HCT116 (cell line): Measurements from ENCODE around the gene EPHA10. TPM values are rescaled to one million over a fixed set of nuclear protein-coding genes. Genes with fewer than 3 reads are reported as not detected.

Source experiments
- ATAC-seq: fragments of 200-7000 bp; cut with Tn5 transposase; 2 replicates; pipeline ENCODE4 v1.9.1; 2020; ENCODE audit warnings: mild to moderate bottlenecking, moderate library complexity
- BruUV-seq: library from RNA; stranded (reverse); fragments of 400-500 nt; replicated peaks from 2 replicates; lab custom pipeline; 2021; lab: Mats Ljungman, UMichigan
- CTCF ChIA-PET: fragments of 300-600 bp; sonication (Branson Sonifier 250); formaldehyde crosslinking; loops from one replicate; lab custom pipeline; 2021; ENCODE audit warnings: antibody characterized with exemption; lab: Charles Lee
- POLR2A ChIA-PET: fragments of 300-600, 350-600 bp; sonication (Branson Sonifier 250); formaldehyde crosslinking; loops from one replicate; lab custom pipeline; 2021; ENCODE audit warnings: antibody characterized with exemption; lab: Charles Lee
- RAD21 ChIA-PET, 2 experiments: fragments of 300-600 bp; sonication (Branson Sonifier 250); formaldehyde crosslinking; loops; one replicate each; lab custom pipeline; 2023; ENCODE audit warnings: low total read pairs in 2 of 2; ENCODE audit not compliant: uncharacterized antibody in 2 of 2, unreplicated experiment in 2 of 2, low non-redundant PET in 1 of 2; lab: Charles Lee
- DNase-seq: peaks from one replicate; pipeline ENCODE4 v3.0.0-alpha.2; 2010; ENCODE audit warnings: low read depth, low spot score
- H2AFZ ChIP-seq: fragments of 200-600 bp; shearing (Covaris generic), sonication (generic); 2 replicates; pipeline ENCODE4 v1.6.1; 2017; ENCODE audit warnings: low read depth, mixed run types, mixed read lengths, antibody characterized with exemption, low read length; ENCODE audit not compliant: poor library complexity, severe bottlenecking
- H3K27ac ChIP-seq: 2 replicates; pipeline ENCODE4 v1.5.1; 2012; ENCODE audit warnings: low read depth, low read length
- H3K27me3 ChIP-seq: fragments of 200-600 bp; sonication (generic); 2 replicates; pipeline ENCODE4 v1.6.1; 2016; ENCODE audit warnings: mixed run types, low read length, mixed read lengths; ENCODE audit not compliant: insufficient read depth
- H3K36me3 ChIP-seq, 2 experiments: fragments of 200-500 bp in 1 of 2; fragments of 200-600 bp in 1 of 2; sonication (Bioruptor generic) in 1 of 2; sonication (generic) in 1 of 2; 2 replicates each; pipeline versions ENCODE4 v1.5.1 to v1.6.1; 2014 to 2016; ENCODE audit warnings: low read length in 2 of 2, inconsistent platforms in 1 of 2, mixed read lengths in 1 of 2, mixed run types in 1 of 2; ENCODE audit not compliant: insufficient read depth in 2 of 2, control insufficient read depth in 1 of 2
- H3K4me1 ChIP-seq, 2 experiments: fragments of 200-600 bp in 1 of 2; sonication (generic) in 1 of 2; 2 replicates each; pipeline versions ENCODE4 v1.5.1 to v1.6.1; 2012 to 2017; ENCODE audit warnings: low read length in 2 of 2, inconsistent platforms in 1 of 2, mild to moderate bottlenecking in 1 of 2, mixed read lengths in 1 of 2, mixed run types in 1 of 2, moderate library complexity in 1 of 2; ENCODE audit not compliant: insufficient read depth in 2 of 2, control insufficient read depth in 1 of 2
- H3K4me2 ChIP-seq: fragments of 200-600 bp; sonication (generic); 2 replicates; pipeline ENCODE4 v1.6.1; 2017; ENCODE audit warnings: mixed run types, low read length, mixed read lengths
- H3K4me3 ChIP-seq, 2 experiments: fragments of 200-600 bp in 1 of 2; sonication (generic) in 1 of 2; replicated peaks in 1 of 2; 2 replicates each; pipeline ENCODE4 v1.5.1; 2011 to 2016; ENCODE audit warnings: low read length in 2 of 2, control low read depth in 1 of 2, low read depth in 1 of 2, mild to moderate bottlenecking in 1 of 2, mixed read lengths in 1 of 2, mixed run types in 1 of 2
- H3K79me2 ChIP-seq: fragments of 200-600 bp; sonication (generic); 2 replicates; pipeline ENCODE4 v1.6.1; 2017; ENCODE audit warnings: mild to moderate bottlenecking, mixed run types, low read length, moderate library complexity, mixed read lengths; ENCODE audit not compliant: insufficient read depth
- H3K9ac ChIP-seq: fragments of 200-600 bp; sonication (generic); 2 replicates; pipeline ENCODE4 v1.6.1; 2016; ENCODE audit warnings: low read length, mixed read lengths
- H3K9me2 ChIP-seq: fragments of 200-600 bp; sonication (generic), shearing (Covaris generic); 2 replicates; pipeline ENCODE4 v1.6.1; 2017; ENCODE audit warnings: mixed run types, mild to moderate bottlenecking, moderate library complexity; ENCODE audit not compliant: insufficient read depth
- H3K9me3 ChIP-seq, 2 experiments: fragments of 200-500 bp in 1 of 2; fragments of 200-600 bp in 1 of 2; sonication (Bioruptor generic) in 1 of 2; sonication (generic) in 1 of 2; 2 replicates each; pipeline ENCODE4 v1.6.1; 2014 to 2017; ENCODE audit warnings: low read length in 2 of 2, mixed read lengths in 2 of 2, inconsistent platforms in 1 of 2, low read depth in 1 of 2, mild to moderate bottlenecking in 1 of 2, mixed run types in 1 of 2, moderate library complexity in 1 of 2; ENCODE audit not compliant: control insufficient read depth in 1 of 2, insufficient read depth in 1 of 2
- H4K20me1 ChIP-seq: fragments of 200-600 bp; sonication (generic), shearing (Covaris generic); 2 replicates; pipeline ENCODE4 v1.6.1; 2017; ENCODE audit warnings: mixed run types, mild to moderate bottlenecking, moderate library complexity; ENCODE audit not compliant: insufficient read depth
- CBX3 ChIP-seq: IDR thresholded peaks from 2 replicates; pipeline ENCODE4 v1.6.1; 2012; ENCODE audit warnings: low read depth
- CEBPB ChIP-seq: IDR thresholded peaks from 2 replicates; pipeline ENCODE4 v1.6.1; 2012; ENCODE audit warnings: low read depth
- EGR1 ChIP-seq: IDR thresholded peaks from 2 replicates; pipeline ENCODE4 v1.6.1; 2012; ENCODE audit warnings: low read depth
- ELF1 ChIP-seq: IDR thresholded peaks from 2 replicates; pipeline ENCODE4 v1.6.1; 2012; ENCODE audit warnings: low read depth, borderline replicate concordance
- EZH2 ChIP-seq: fragments of 200-600 bp; sonication (generic); IDR thresholded peaks from 2 replicates; pipeline ENCODE4 v1.6.1; 2017; ENCODE audit warnings: antibody characterized with exemption, mixed run types
- EZH2phosphoT487 ChIP-seq: fragments of 200-600 bp; IDR thresholded peaks from 2 replicates; pipeline ENCODE4 v1.6.1; 2018; ENCODE audit warnings: antibody characterized with exemption, borderline replicate concordance
- FOSL1 ChIP-seq: IDR thresholded peaks from 2 replicates; pipeline ENCODE4 v1.6.1; 2012; ENCODE audit warnings: low read depth
- JUND ChIP-seq: IDR thresholded peaks from 2 replicates; pipeline ENCODE4 v1.6.1; 2012
- POLR2A ChIP-seq: IDR thresholded peaks from 2 replicates; pipeline ENCODE4 v1.7.0; 2011; ENCODE audit warnings: borderline replicate concordance; ENCODE audit not compliant: insufficient read depth, insufficient read length; ENCODE audit errors: extremely low read depth
- RAD21 ChIP-seq: IDR thresholded peaks from 2 replicates; pipeline ENCODE4 v1.6.1; 2012; ENCODE audit warnings: low read depth, mild to moderate bottlenecking
- SIN3A ChIP-seq: IDR thresholded peaks from 2 replicates; pipeline ENCODE4 v1.6.1; 2012; ENCODE audit warnings: low read depth
- SP1 ChIP-seq: IDR thresholded peaks from 2 replicates; pipeline ENCODE4 v1.6.1; 2012; ENCODE audit warnings: low read depth
- SRF ChIP-seq: IDR thresholded peaks from 2 replicates; pipeline ENCODE4 v1.6.1; 2012; ENCODE audit warnings: low read depth
- YY1 ChIP-seq: IDR thresholded peaks from 2 replicates; pipeline ENCODE4 v1.6.1; 2011; ENCODE audit warnings: low read length, low read depth, moderate library complexity, mild to moderate bottlenecking; ENCODE audit not compliant: insufficient replicate concordance; ENCODE audit errors: extremely low read depth
- ZFX ChIP-seq: fragments of 450-650 bp; IDR thresholded peaks from 2 replicates; pipeline ENCODE4 v1.6.1; 2017
- intact Hi-C: fragments of 100-400 bp; cut with micrococcal nuclease; formaldehyde crosslinking; loops from 2 replicates; pipeline ENCODE4 v1.10.0; 2022
- total RNA-seq: library from RNA; stranded (reverse); gene quantifications from one replicate; pipeline ENCODE4 v1.2.1, GENCODE V29; 2021; ENCODE audit not compliant: unreplicated experiment
- TF ChIP-seq, protein P1 (sequence below): IDR thresholded peaks from 2 replicates; pipeline ENCODE4 v1.6.1; 2012
- TF ChIP-seq, protein P2 (sequence below): IDR thresholded peaks from 2 replicates; pipeline ENCODE4 v1.6.1; 2012; ENCODE audit warnings: low read depth
- TF ChIP-seq, protein P3 (sequence below): IDR thresholded peaks from 2 replicates; pipeline ENCODE4 v1.6.1; 2011; ENCODE audit warnings: mild to moderate bottlenecking, low read length, moderate library complexity; ENCODE audit not compliant: insufficient replicate concordance; ENCODE audit errors: extremely low read depth
- TF ChIP-seq, protein P4 (sequence below): IDR thresholded peaks from 2 replicates; pipeline ENCODE4 v1.6.1; 2012

Gene EPHA10
- total RNA-seq, 1 experiment from 2014 or later = 6.5 TPM

DNA sequence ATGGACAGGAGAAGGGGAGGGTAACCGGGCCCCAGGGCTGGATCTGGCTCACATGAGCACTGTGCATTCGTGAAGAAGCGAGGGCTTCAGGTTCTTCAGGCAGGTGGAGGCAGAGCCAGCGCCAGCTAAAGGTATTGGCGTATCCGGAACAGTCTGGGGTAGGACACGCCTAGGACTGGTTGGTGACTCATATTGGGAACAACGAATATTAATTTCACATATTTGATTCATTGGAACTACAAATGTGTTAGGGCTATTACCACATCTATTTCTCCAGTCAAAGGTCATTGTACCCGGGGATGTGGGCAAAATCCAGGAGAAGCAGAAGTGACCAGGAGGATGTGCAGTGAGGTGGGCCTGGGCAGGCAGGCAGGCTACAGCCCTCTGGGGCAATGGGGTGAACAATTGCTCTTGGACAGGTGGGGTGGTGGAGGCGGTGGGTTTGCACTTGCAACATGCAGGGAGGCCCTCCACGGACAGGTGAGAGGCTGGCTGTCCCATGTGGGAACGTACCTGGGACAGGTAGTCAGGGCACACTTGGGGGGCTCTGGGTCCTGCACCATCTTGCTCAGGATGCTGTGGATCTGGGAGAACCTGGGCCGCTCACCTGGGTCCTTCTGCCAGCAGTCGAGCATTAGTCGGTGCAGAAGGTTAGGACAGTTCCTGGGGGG lies 45.9 kb downstream of the EPHA10 start:
- no peak overlapping the region for H2AFZ ChIP-seq
- RAD21 ChIA-PET = no interaction called here
- no peak overlapping the region for H3K4me3 ChIP-seq
- H3K36me3 ChIP-seq = no peaks in the 10 kb centered on the region
- H3K9me3 ChIP-seq = no peaks in the 10 kb centered on the region
- H3K27me3 ChIP-seq = no peaks in the 10 kb centered on the region
- no peak for ATAC-seq
- no peaks in the 10 kb centered on the region for H3K9me2 ChIP-seq
- intact Hi-C loops = no loop called here
- H3K4me1 ChIP-seq = no peaks in the 10 kb centered on the region
- no peak overlapping the region for H3K9ac ChIP-seq
- no peak for DNase-seq
- no peak overlapping the region for H3K4me2 ChIP-seq
- POLR2A ChIA-PET = no interaction called here
- no TSS peak for BruUV-seq
- no peak overlapping the region for H3K27ac ChIP-seq
- no peaks in the 10 kb centered on the region for H3K79me2 ChIP-seq
- TF ChIP-seq POLR2A (no peak), CEBPB (no peak), EZH2 (no peak), ZFX (no peak), EZH2phosphoT487 (no peak), SIN3A (no peak), ELF1 (no peak), EGR1 (no peak), CBX3 (no peak), JUND (no peak), FOSL1 (no peak), SRF (no peak), RAD21 (no peak), SP1 (no peak), YY1 (no peak)
- TF ChIP-seq, protein P1, sequence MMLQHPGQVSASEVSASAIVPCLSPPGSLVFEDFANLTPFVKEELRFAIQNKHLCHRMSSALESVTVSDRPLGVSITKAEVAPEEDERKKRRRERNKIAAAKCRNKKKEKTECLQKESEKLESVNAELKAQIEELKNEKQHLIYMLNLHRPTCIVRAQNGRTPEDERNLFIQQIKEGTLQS = no peak
- TF ChIP-seq, protein P2, sequence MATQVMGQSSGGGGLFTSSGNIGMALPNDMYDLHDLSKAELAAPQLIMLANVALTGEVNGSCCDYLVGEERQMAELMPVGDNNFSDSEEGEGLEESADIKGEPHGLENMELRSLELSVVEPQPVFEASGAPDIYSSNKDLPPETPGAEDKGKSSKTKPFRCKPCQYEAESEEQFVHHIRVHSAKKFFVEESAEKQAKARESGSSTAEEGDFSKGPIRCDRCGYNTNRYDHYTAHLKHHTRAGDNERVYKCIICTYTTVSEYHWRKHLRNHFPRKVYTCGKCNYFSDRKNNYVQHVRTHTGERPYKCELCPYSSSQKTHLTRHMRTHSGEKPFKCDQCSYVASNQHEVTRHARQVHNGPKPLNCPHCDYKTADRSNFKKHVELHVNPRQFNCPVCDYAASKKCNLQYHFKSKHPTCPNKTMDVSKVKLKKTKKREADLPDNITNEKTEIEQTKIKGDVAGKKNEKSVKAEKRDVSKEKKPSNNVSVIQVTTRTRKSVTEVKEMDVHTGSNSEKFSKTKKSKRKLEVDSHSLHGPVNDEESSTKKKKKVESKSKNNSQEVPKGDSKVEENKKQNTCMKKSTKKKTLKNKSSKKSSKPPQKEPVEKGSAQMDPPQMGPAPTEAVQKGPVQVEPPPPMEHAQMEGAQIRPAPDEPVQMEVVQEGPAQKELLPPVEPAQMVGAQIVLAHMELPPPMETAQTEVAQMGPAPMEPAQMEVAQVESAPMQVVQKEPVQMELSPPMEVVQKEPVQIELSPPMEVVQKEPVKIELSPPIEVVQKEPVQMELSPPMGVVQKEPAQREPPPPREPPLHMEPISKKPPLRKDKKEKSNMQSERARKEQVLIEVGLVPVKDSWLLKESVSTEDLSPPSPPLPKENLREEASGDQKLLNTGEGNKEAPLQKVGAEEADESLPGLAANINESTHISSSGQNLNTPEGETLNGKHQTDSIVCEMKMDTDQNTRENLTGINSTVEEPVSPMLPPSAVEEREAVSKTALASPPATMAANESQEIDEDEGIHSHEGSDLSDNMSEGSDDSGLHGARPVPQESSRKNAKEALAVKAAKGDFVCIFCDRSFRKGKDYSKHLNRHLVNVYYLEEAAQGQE = no peak
- TF ChIP-seq, protein P3, sequence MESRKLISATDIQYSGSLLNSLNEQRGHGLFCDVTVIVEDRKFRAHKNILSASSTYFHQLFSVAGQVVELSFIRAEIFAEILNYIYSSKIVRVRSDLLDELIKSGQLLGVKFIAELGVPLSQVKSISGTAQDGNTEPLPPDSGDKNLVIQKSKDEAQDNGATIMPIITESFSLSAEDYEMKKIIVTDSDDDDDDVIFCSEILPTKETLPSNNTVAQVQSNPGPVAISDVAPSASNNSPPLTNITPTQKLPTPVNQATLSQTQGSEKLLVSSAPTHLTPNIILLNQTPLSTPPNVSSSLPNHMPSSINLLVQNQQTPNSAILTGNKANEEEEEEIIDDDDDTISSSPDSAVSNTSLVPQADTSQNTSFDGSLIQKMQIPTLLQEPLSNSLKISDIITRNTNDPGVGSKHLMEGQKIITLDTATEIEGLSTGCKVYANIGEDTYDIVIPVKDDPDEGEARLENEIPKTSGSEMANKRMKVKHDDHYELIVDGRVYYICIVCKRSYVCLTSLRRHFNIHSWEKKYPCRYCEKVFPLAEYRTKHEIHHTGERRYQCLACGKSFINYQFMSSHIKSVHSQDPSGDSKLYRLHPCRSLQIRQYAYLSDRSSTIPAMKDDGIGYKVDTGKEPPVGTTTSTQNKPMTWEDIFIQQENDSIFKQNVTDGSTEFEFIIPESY = no peak
- TF ChIP-seq, protein P4, sequence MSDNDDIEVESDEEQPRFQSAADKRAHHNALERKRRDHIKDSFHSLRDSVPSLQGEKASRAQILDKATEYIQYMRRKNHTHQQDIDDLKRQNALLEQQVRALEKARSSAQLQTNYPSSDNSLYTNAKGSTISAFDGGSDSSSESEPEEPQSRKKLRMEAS = no peak
- CTCF ChIA-PET = no interaction called here
- no peaks in the 10 kb centered on the region for H4K20me1 ChIP-seq
